ENCODE data around the gene PCDHB1. TPM values are rescaled to one million over a fixed set of nuclear protein-coding genes. Genes with fewer than 3 reads are reported as not detected.
"Not testable (repeated sequence)": the region's sequence is repeated elsewhere in the genome, so short reads cannot be mapped to it uniquely, and the experiment has no call there.

PCDHB1 gene
- total RNA-seq, 6 experiments from 2014 or later: not detected

DNA sequence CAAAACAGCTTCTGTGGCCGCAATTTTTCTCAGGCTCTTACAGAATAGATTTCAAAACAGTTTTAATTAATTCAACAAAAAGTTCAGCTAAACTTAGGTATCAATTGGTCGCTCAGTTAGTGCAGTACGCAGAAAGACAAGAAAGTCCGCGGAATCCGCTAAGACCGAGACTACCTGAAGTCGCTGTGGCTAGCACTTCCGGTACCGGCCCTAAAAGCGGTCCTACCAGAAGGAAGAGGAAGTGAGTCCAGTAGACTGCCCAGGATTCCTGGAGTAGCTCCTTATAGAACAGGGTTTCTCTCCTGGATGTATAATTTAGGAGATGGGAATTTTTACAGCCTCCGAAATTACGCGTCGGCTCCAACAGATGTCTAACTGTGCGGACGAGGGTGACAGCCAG, 26.7 kb downstream of the PCDHB1 start:
- H3K4me3 Mint-ChIP-seq: peak overlapping the region; percentile 61; the same call in 1 of the 2 replicates
- peaks cover 3% of the 10 kb centered on the region for H3K27me3 Mint-ChIP-seq (ENCODE audit: insufficient read depth)
- TF ChIP-seq, protein P1, sequence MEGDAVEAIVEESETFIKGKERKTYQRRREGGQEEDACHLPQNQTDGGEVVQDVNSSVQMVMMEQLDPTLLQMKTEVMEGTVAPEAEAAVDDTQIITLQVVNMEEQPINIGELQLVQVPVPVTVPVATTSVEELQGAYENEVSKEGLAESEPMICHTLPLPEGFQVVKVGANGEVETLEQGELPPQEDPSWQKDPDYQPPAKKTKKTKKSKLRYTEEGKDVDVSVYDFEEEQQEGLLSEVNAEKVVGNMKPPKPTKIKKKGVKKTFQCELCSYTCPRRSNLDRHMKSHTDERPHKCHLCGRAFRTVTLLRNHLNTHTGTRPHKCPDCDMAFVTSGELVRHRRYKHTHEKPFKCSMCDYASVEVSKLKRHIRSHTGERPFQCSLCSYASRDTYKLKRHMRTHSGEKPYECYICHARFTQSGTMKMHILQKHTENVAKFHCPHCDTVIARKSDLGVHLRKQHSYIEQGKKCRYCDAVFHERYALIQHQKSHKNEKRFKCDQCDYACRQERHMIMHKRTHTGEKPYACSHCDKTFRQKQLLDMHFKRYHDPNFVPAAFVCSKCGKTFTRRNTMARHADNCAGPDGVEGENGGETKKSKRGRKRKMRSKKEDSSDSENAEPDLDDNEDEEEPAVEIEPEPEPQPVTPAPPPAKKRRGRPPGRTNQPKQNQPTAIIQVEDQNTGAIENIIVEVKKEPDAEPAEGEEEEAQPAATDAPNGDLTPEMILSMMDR (IDR thresholded peaks at IDR 0.05): no peak
- H3K27ac Mint-ChIP-seq: no peak overlapping the region
- H3K4me1 Mint-ChIP-seq (ENCODE audit: low read depth): no peaks in the 10 kb centered on the region
- H3K9me3 Mint-ChIP-seq: peaks cover 4% of the 10 kb centered on the region; the same call in 1 of the 2 replicates
- no peak for DNase-seq
- no peaks in the 10 kb centered on the region for H3K36me3 Mint-ChIP-seq (ENCODE audit: low read depth)

DNA sequence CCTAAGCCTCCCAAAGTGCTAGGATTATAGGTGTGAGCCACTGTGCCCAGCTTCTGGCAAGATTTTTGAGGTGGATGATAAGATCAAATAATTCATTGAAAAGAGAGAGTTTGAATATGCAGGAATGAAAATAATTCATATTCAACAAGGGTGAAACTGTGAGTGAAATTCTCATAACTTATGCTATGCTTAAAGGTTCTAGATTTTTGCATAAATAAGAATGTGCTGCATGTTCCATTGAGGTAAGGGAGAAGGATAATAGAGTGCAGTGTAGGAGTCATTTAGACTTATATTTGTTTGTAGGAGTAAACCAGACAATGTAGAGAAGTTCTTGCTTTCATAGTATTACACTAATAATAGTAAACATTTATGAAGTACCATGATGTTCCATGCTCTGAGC, 31.1 kb downstream of the PCDHB1 start:
- H3K27me3 Mint-ChIP-seq (ENCODE audit: insufficient read depth): peaks cover 3% of the 10 kb centered on the region
- no peaks in the 10 kb centered on the region for H3K36me3 Mint-ChIP-seq (ENCODE audit: low read depth)
- TF ChIP-seq, protein P1 (IDR thresholded peaks at IDR 0.05): no peak
- peaks cover 4% of the 10 kb centered on the region; the same call in 1 of the 2 replicates for H3K9me3 Mint-ChIP-seq
- no peak overlapping the region for H3K27ac Mint-ChIP-seq
- no peak for DNase-seq
- peaks cover 19% of the 10 kb centered on the region for H3K4me1 Mint-ChIP-seq (ENCODE audit: low read depth)
- no peak overlapping the region for H3K4me3 Mint-ChIP-seq

DNA sequence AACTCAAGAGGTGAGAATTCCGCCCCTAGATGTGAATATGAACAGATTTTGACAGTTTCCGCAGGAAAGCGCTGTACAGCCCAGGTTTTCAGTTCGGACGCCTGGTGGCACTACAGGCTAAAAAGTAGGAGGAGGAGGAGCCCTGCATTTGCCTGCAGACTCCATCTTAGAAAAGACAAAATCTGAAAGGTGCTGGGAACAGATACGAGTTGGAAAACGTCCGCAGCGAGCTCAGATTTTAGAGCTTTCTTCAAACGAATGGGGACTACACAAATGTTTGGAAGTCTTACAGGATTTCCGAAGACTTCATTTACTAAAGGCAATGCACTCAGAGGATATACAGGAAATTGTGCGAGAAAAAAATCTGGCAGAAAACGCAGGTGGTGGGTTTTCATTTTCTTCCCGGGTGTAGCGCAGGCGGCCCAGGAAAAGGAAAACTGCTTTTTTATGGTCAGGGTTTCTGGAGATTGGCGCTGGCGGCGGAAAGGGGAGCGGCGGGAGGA, 33.4 kb downstream of the PCDHB1 start:
- Mint-ChIP-seq H3K9me3 (no peaks in the 10 kb centered on the region), H3K4me3 (peak overlapping the region; percentile 95), H3K27ac (peak overlapping the region; percentile 85), H3K4me1 (ENCODE audit: low read depth) (peaks cover 19% of the 10 kb centered on the region), H3K36me3 (ENCODE audit: low read depth) (no peaks in the 10 kb centered on the region), H3K27me3 (ENCODE audit: insufficient read depth) (peaks cover 3% of the 10 kb centered on the region; the same call in 1 of the 2 replicates)
- TF ChIP-seq, protein P1 (IDR thresholded peaks at IDR 0.05): peak; percentile 77
- peak; percentile 71 for DNase-seq

DNA sequence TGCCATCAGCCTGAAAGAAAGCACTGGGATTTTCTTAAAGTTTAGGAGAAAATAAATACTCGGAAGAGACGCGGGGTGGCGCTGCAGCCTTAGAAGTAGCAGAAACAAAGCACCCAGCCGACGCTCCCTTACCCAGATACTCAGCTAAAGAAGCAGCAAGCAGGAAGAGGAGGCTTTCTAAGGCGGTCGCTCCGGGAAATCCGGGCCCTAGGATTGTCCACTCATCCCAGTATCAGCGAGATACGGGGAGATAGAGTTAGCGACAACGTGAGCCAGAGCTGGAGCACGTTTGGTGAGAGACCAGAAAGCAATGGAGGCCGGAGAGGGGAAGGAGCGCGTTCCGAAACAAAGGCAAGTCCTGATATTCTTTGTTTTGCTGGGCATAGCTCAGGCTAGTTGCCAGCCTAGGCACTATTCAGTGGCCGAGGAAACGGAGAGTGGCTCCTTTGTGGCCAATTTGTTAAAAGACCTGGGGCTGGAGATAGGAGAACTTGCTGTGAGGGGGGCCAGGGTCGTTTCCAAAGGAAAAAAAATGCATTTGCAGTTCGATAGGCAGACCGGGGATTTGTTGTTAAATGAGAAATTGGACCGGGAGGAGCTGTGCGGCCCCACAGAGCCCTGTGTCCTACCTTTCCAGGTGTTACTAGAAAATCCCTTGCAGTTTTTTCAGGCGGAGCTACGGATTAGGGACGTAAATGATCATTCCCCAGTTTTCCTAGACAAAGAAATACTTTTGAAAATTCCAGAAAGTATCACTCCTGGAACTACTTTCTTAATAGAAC, 43.5 kb downstream of the PCDHB1 start, which contains the start of gene PCDHB2:
Gene PCDHB2 (plus strand): TSS at position 135 of the 782 bp plus-strand sequence. CDS start 176 bp downstream, at position 311.
- peaks cover 10% of the 10 kb centered on the region for H3K9me3 Mint-ChIP-seq
- peaks cover 12% of the 10 kb centered on the region for H3K36me3 Mint-ChIP-seq (ENCODE audit: low read depth)
- peak within 1 kb of the TSS; percentile 94 for H3K4me3 Mint-ChIP-seq
- H3K27me3 Mint-ChIP-seq (ENCODE audit: insufficient read depth): peaks cover 4% of the 10 kb centered on the region
- DNase-seq: peak; percentile 69
- H3K4me1 Mint-ChIP-seq (ENCODE audit: low read depth): peaks cover 17% of the 10 kb centered on the region; the same call in 1 of the 2 replicates
- TF ChIP-seq, protein P1 (IDR thresholded peaks at IDR 0.05): peak; percentile 85
- H3K27ac Mint-ChIP-seq: peak within 1 kb of the TSS; percentile 77

DNA sequence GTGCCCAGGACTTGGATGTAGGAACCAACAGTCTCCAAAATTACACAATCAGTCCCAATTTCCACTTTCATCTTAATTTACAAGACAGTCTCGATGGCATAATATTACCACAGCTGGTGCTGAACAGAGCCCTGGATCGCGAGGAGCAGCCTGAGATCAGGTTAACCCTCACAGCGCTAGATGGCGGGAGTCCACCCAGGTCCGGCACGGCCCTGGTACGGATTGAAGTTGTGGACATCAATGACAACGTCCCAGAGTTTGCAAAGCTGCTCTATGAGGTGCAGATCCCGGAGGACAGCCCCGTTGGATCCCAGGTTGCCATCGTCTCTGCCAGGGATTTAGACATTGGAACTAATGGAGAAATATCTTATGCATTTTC, 44.1 kb downstream of the PCDHB1 start:
- H3K27me3 Mint-ChIP-seq (ENCODE audit: insufficient read depth): peaks cover 4% of the 10 kb centered on the region
- peaks cover 21% of the 10 kb centered on the region for H3K4me1 Mint-ChIP-seq (ENCODE audit: low read depth)
- H3K4me3 Mint-ChIP-seq: peak overlapping the region; percentile 94
- H3K27ac Mint-ChIP-seq: no peak overlapping the region
- TF ChIP-seq, protein P1 (IDR thresholded peaks at IDR 0.05): no peak
- DNase-seq: no peak
- H3K36me3 Mint-ChIP-seq (ENCODE audit: low read depth): peaks cover 13% of the 10 kb centered on the region
- peaks cover 10% of the 10 kb centered on the region for H3K9me3 Mint-ChIP-seq

DNA sequence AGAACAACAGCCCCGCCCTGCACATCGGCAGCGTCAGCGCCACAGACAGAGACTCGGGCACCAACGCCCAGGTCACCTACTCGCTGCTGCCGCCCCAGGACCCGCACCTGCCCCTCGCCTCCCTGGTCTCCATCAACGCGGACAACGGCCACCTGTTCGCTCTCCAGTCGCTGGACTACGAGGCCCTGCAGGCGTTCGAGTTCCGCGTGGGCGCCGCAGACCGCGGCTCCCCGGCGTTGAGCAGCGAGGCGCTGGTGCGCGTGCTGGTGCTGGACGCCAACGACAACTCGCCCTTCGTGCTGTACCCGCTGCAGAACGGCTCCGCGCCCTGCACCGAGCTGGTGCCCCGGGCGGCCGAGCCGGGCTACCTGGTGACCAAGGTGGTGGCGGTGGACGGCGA, 45.0 kb downstream of the PCDHB1 start:
- peaks cover 18% of the 10 kb centered on the region for H3K9me3 Mint-ChIP-seq
- not testable (repeated sequence) for DNase-seq; H3K4me3 Mint-ChIP-seq; H3K27me3 Mint-ChIP-seq (ENCODE audit: insufficient read depth); H3K27ac Mint-ChIP-seq
- peaks cover 27% of the 10 kb centered on the region for H3K4me1 Mint-ChIP-seq (ENCODE audit: low read depth)
- H3K36me3 Mint-ChIP-seq (ENCODE audit: low read depth): peaks cover 17% of the 10 kb centered on the region

DNA sequence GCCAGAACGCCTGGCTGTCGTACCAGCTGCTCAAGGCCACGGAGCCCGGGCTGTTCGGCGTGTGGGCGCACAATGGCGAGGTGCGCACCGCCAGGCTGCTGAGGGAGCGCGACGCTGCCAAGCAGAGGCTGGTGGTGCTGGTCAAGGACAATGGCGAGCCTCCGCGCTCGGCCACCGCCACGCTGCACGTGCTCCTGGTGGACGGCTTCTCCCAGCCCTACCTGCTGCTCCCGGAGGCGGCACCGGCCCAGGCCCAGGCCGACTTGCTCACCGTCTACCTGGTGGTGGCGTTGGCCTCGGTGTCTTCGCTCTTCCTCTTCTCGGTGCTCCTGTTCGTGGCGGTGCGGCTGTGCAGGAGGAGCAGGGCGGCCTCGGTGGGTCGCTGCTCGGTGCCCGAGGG, 45.4 kb downstream of the PCDHB1 start:
- H3K27ac Mint-ChIP-seq, DNase-seq, H3K4me3 Mint-ChIP-seq: not testable (repeated sequence)

More for the DNA sequence above, 45.4 kb downstream of the PCDHB1 start:
- Mint-ChIP-seq H3K36me3 (ENCODE audit: low read depth) (peaks cover 17% of the 10 kb centered on the region), H3K9me3 (peaks cover 22% of the 10 kb centered on the region), H3K4me1 (ENCODE audit: low read depth) (peaks cover 27% of the 10 kb centered on the region)
- not testable (repeated sequence) for H3K27me3 Mint-ChIP-seq (ENCODE audit: insufficient read depth)

All from HFFc6 (cell line).